OCI-LY1 (cell line): ENCODE measurements around the gene DOCK6.

Experiments
- H2AFZ ChIP-seq: fragments of 200-600 bp; sonication (generic), shearing (Covaris generic); 2 replicates; pipeline ENCODE4 v1.6.0; 2014; ENCODE audit warnings: antibody characterized with exemption, mild to moderate bottlenecking, low read length
- H3F3A ChIP-seq: fragments of 200-600 bp; sonication (generic), shearing (Covaris generic); 2 replicates; pipeline ENCODE4 v1.6.0; 2014; ENCODE audit warnings: mild to moderate bottlenecking, antibody characterized with exemption, low read length, moderate library complexity; ENCODE audit not compliant: insufficient read depth
- H3K27ac ChIP-seq: fragments of 200-600 bp; sonication (generic); 2 replicates; pipeline ENCODE4 v1.5.1; 2014; ENCODE audit warnings: low read length, mixed run types, mild to moderate bottlenecking, low read depth; ENCODE audit not compliant: poor library complexity, severe bottlenecking
- H3K27me3 ChIP-seq: fragments of 200-600 bp; sonication (generic); 2 replicates; pipeline ENCODE4 v1.6.0; 2014; ENCODE audit warnings: antibody characterized with exemption, mild to moderate bottlenecking, low read length, moderate library complexity; ENCODE audit not compliant: insufficient read depth
- H3K36me3 ChIP-seq: fragments of 200-600 bp; sonication (generic); 2 replicates; pipeline ENCODE4 v1.6.1; 2014; ENCODE audit warnings: mild to moderate bottlenecking, antibody characterized with exemption, low read length, moderate library complexity, mixed read lengths; ENCODE audit not compliant: insufficient read depth
- H3K4me1 ChIP-seq: fragments of 200-600 bp; sonication (generic); 2 replicates; pipeline ENCODE4 v1.5.1; 2014; ENCODE audit warnings: mild to moderate bottlenecking, low read length, moderate library complexity; ENCODE audit not compliant: insufficient read depth, severe bottlenecking
- H3K4me2 ChIP-seq: fragments of 200-600 bp; sonication (generic), shearing (Covaris generic); 2 replicates; pipeline ENCODE4 v1.6.1; 2014; ENCODE audit warnings: low read length
- H3K4me3 ChIP-seq: fragments of 200-600 bp; sonication (generic); 2 replicates; pipeline ENCODE4 v1.5.1; 2014; ENCODE audit warnings: low read length, low read depth, mild to moderate bottlenecking, mixed read lengths; ENCODE audit not compliant: poor library complexity, severe bottlenecking
- H3K79me2 ChIP-seq: fragments of 200-600 bp; shearing (Covaris generic); 2 replicates; pipeline ENCODE4 v1.6.1; 2016; ENCODE audit warnings: mixed run types, low read length, mixed read lengths; ENCODE audit not compliant: insufficient read depth
- H3K9ac ChIP-seq: fragments of 200-600 bp; sonication (generic), shearing (Covaris generic); 2 replicates; pipeline ENCODE4 v1.6.1; 2014; ENCODE audit warnings: mild to moderate bottlenecking, low read length, mixed read lengths
- H3K9me2 ChIP-seq: fragments of 200-600 bp; sonication (generic), shearing (Covaris generic); 2 replicates; pipeline ENCODE4 v1.6.1; 2014; ENCODE audit warnings: low read depth, mild to moderate bottlenecking, low read length, mixed read lengths
- H3K9me3 ChIP-seq: fragments of 200-600 bp; shearing (Covaris generic); 2 replicates; pipeline ENCODE4 v1.6.1; 2014; ENCODE audit warnings: low read length, mixed read lengths
- H4K20me1 ChIP-seq: fragments of 200-600 bp; sonication (generic), shearing (Covaris generic); 2 replicates; pipeline ENCODE4 v1.6.0; 2016; ENCODE audit warnings: mild to moderate bottlenecking, low read length; ENCODE audit not compliant: insufficient read depth
- EZH2 ChIP-seq: fragments of 200-600 bp; sonication (generic), shearing (Covaris generic); IDR thresholded peaks from 2 replicates; pipeline ENCODE4 v1.8.0; 2017; ENCODE audit warnings: borderline replicate concordance, mixed run types, mild to moderate bottlenecking, antibody characterized with exemption, low read length, moderate library complexity, mixed read lengths
- TF ChIP-seq, protein P1 (sequence below): fragments of 200-600 bp; sonication (generic), shearing (Covaris generic); IDR thresholded peaks from 2 replicates; pipeline ENCODE4 v1.5.1; 2017; ENCODE audit warnings: mild to moderate bottlenecking, antibody characterized with exemption, low read length, moderate library complexity, mixed read lengths

DOCK6 gene

DNA sequence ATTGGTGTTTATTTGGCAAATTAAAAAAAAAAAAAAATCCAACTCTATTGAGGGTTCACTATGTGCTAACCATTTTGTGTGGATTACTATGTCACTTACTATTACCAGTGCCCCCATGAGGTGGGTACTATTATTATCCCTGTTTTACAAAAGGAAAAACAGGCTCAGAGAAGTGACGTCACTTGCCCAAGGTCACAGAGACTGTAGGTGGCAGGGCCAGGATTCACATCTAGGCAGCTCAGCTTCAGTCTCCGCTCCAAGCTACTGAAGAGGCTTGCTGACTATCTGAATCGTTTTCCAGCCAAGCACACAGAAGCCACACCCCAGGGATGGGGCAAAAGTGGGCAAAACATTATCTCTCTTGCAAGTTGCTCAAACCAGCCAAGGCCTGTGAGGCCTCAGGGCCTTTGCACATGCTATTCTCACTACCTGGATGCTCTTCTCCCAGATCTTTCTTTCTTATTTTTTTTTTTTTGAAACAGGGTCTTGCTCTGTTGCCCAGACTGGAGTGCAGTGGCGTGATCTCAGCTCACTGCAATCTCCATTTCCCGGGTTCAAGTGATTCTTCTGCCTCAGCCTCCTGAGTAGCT lies 27.7 kb downstream of the DOCK6 start:
- H3K9me2 ChIP-seq, result no peaks in the 10 kb centered on the region
- no peak overlapping the region for H3K4me3 ChIP-seq
- no peaks in the 10 kb centered on the region for H4K20me1 ChIP-seq
- H3K4me1 ChIP-seq, result no peaks in the 10 kb centered on the region
- H3K9me3 ChIP-seq, result no peaks in the 10 kb centered on the region
- no peak overlapping the region for H3K27ac ChIP-seq
- no peaks in the 10 kb centered on the region for H3F3A ChIP-seq
- H3K4me2 ChIP-seq, result no peak overlapping the region
- H3K27me3 ChIP-seq, result no peaks in the 10 kb centered on the region
- no peaks in the 10 kb centered on the region for H3K79me2 ChIP-seq
- TF ChIP-seq, protein P1, sequence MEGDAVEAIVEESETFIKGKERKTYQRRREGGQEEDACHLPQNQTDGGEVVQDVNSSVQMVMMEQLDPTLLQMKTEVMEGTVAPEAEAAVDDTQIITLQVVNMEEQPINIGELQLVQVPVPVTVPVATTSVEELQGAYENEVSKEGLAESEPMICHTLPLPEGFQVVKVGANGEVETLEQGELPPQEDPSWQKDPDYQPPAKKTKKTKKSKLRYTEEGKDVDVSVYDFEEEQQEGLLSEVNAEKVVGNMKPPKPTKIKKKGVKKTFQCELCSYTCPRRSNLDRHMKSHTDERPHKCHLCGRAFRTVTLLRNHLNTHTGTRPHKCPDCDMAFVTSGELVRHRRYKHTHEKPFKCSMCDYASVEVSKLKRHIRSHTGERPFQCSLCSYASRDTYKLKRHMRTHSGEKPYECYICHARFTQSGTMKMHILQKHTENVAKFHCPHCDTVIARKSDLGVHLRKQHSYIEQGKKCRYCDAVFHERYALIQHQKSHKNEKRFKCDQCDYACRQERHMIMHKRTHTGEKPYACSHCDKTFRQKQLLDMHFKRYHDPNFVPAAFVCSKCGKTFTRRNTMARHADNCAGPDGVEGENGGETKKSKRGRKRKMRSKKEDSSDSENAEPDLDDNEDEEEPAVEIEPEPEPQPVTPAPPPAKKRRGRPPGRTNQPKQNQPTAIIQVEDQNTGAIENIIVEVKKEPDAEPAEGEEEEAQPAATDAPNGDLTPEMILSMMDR, result no peak
- TF ChIP-seq EZH2, result no peak
- peaks cover 12% of the 10 kb centered on the region for H3K36me3 ChIP-seq
- no peak overlapping the region for H2AFZ ChIP-seq
- no peak overlapping the region for H3K9ac ChIP-seq

DNA sequence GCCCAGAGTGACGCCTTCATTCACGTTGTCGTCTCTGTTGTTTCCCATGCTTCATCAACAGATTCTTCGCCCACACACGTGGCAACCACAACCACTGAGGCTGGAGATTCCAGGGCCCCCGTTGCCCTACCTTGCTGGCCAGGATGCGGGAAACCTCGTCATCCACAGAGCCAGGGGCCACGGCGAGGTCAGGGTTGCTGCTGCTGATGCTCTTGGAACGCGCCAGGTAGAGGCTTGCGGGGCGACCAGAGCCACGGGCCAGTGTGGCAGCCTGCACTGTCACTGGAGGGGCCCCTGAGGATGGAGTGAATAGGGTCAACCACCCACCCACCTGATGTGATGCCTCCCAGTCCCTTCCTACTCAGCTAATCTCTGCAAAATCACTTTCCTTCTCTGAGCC lies 29.3 kb downstream of the DOCK6 start:
- Histone ChIP-seq H3K4me3 (no peak overlapping the region), H3K9me2 (no peaks in the 10 kb centered on the region), H3K9ac (no peak overlapping the region), H4K20me1 (no peaks in the 10 kb centered on the region), H2AFZ (no peak overlapping the region), H3K27me3 (no peaks in the 10 kb centered on the region), H3K27ac (no peak overlapping the region), H3K4me1 (no peaks in the 10 kb centered on the region), H3K4me2 (no peak overlapping the region), H3K9me3 (no peaks in the 10 kb centered on the region), H3K36me3 (peaks cover 12% of the 10 kb centered on the region), H3F3A (no peaks in the 10 kb centered on the region), H3K79me2 (no peaks in the 10 kb centered on the region)
- TF ChIP-seq, protein P1, result no peak
- TF ChIP-seq EZH2, result no peak

DNA sequence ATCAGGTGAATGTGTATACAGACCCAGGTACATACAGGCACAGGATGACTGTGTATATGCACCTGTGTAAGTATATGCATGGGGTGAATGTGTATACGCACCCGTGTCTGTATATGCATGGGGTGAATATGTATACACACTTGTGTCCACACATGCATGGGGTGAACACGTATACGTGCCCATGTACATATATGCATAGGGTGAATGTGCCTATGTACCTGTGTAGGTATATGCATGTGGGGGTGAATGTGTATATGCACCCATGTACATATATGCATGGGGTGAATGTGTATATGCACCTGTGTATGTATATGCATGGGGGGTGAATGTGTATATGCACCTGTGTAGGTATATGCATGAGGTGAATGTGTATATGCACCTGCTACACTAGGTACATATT lies 29.8 kb downstream of the DOCK6 start:
- no peak overlapping the region for H2AFZ ChIP-seq
- TF ChIP-seq EZH2, result no peak
- TF ChIP-seq, protein P1, result no peak
- no peaks in the 10 kb centered on the region for H3F3A ChIP-seq
- H3K9me3 ChIP-seq, result no peaks in the 10 kb centered on the region
- H3K9ac ChIP-seq, result no peak overlapping the region
- no peak overlapping the region for H3K4me3 ChIP-seq
- H3K4me2 ChIP-seq, result no peak overlapping the region
- H3K4me1 ChIP-seq, result no peaks in the 10 kb centered on the region
- no peaks in the 10 kb centered on the region for H3K27me3 ChIP-seq
- H3K27ac ChIP-seq, result no peak overlapping the region
- H4K20me1 ChIP-seq, result no peaks in the 10 kb centered on the region
- H3K79me2 ChIP-seq, result no peaks in the 10 kb centered on the region
- H3K36me3 ChIP-seq, result peaks cover 12% of the 10 kb centered on the region
- H3K9me2 ChIP-seq, result no peaks in the 10 kb centered on the region
